Right cardiac atrium (tissue), 5 donors: Measurements from ENCODE around the gene CTNS. TPM values are rescaled to one million over a fixed set of nuclear protein-coding genes. Genes with fewer than 3 reads are reported as not detected.
A peak's percentile ranks its signal among the peaks of the same experiment; 100 is the strongest.

Experiments
- ATAC-seq, 2 donors: fragments of 200-7000 bp; cut with Tn5 transposase; one replicate each; pipeline versions ENCODE4 v1.8.0 to v1.9.1; 2020; ENCODE audit warnings: moderate library complexity in 2 of 2, mild to moderate bottlenecking in 1 of 2
- DNase-seq, 3 donors: peaks; one replicate each; pipeline ENCODE4 v3.0.0-alpha.2; 2020
- H3K27ac ChIP-seq: one replicate; pipeline ENCODE4 v1.5.1; 2013; ENCODE audit warnings: mild to moderate bottlenecking, low read length, control low read depth, moderate library complexity
- H3K27me3 ChIP-seq: one replicate; pipeline ENCODE4 v1.6.1; 2013; ENCODE audit not compliant: control insufficient read depth, insufficient read depth
- H3K4me1 ChIP-seq: one replicate; pipeline ENCODE4 v1.6.1; 2013; ENCODE audit warnings: low read length; ENCODE audit not compliant: control insufficient read depth, insufficient read depth
- H3K4me3 ChIP-seq: one replicate; pipeline ENCODE4 v1.5.1; 2013; ENCODE audit warnings: low read length, control low read depth
- H3K9me3 ChIP-seq: one replicate; pipeline ENCODE4 v1.6.1; 2013; ENCODE audit warnings: low read length; ENCODE audit not compliant: control insufficient read depth
- WGBS: extraction: QIAGEN DNeasy Blood & Tissue Kit; methylation state at CpG from one replicate; pipeline ENCODE4 v1.1.7; 2013; 5-methylcytosine and 5-hydroxymethylcytosine counted together
- intact Hi-C, 4 donors: fragments of 100-400 bp; cut with DNase I; formaldehyde crosslinking; loops; one replicate each; pipeline versions ENCODE4 v1.11.0 to v1.14.0; 2022 to 2023
- polyA plus RNA-seq: library from polyadenylated mRNA; stranded (reverse); fragments of 200-250 nt; gene quantifications from one replicate; pipeline ENCODE4 v1.2.3, GENCODE V29; 2013
- total RNA-seq, 4 donors: library from RNA; stranded (reverse); fragmentation: NEBNext Ultra II Directional; extraction: Animal tissue kit (Norgen Biotek cat#: 25700); gene quantifications; one replicate each; pipeline ENCODE4 v1.2.1, GENCODE V29; 2021
- donor health status: healthy with polysubstance abuse.
- donor health status: DM: no; HTN: yes; CAD: no.
- donor health status: DM: no; HTN: no; CAD: no.
- donor health status: DM: no; HTN: yes; CAD: no; lungs with severe emphysema.
- donor health status: DM: yes; HTN: yes; CAD: no.

CTNS gene
- total and polyA plus RNA-seq, 5 donors = 7.4 to 10.5 (median 7.9) TPM

- H3K4me3 ChIP-seq = no peak overlapping the region
- no peak for ATAC-seq
- no peak for DNase-seq
- no peak overlapping the region for H3K27ac ChIP-seq
- intact Hi-C loops = loop anchor here in 1 of 4 donors (10.0 kb wide), 1 partner anchor 601 kb away; no protein-coding TSS in a partner anchor
- no peaks in the 10 kb centered on the region for H3K9me3 ChIP-seq
- peaks cover 5% of the 10 kb centered on the region for H3K4me1 ChIP-seq
- no peaks in the 10 kb centered on the region for H3K27me3 ChIP-seq
- WGBS = 55% methylated on average over 5 of the region's 5 CpGs
Measured at GRCh38 chr17:3645310-3645709, 8.8 kb downstream of the CTNS start.

DNA sequence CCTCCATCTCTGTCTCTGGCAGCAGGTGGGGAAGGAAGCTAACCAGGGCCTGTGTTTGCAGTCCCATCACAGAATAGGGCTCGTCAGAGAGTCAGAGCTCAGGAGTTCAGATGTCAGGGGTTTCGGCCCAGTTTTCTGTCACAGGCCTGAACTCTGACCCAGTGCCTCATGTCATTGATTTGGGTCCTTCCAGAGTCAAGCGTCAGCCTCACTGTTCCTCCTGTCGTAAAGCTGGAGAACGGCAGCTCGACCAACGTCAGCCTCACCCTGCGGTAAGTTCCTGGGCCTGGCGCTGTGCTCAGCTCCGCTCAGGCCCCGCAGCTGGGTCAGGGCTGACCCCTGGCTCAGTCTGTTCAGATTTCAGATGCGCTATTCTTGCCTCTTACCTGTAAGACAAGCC lies 10.7 kb downstream of the CTNS start:
- Histone ChIP-seq H3K27ac (no peak overlapping the region), H3K9me3 (no peaks in the 10 kb centered on the region), H3K4me1 (no peaks in the 10 kb centered on the region), H3K27me3 (no peaks in the 10 kb centered on the region), H3K4me3 (no peak overlapping the region)
- DNase-seq (peak in 1 of 3 donors; percentile 18), ATAC-seq (peak in 1 of 2 donors; percentile 4)
- intact Hi-C loops = loop anchor here in 1 of 4 donors (10.0 kb wide), 1 partner anchor 602 kb away; no protein-coding TSS in a partner anchor
- 79% methylated on average over 12 of the region's 12 CpGs for WGBS

DNA sequence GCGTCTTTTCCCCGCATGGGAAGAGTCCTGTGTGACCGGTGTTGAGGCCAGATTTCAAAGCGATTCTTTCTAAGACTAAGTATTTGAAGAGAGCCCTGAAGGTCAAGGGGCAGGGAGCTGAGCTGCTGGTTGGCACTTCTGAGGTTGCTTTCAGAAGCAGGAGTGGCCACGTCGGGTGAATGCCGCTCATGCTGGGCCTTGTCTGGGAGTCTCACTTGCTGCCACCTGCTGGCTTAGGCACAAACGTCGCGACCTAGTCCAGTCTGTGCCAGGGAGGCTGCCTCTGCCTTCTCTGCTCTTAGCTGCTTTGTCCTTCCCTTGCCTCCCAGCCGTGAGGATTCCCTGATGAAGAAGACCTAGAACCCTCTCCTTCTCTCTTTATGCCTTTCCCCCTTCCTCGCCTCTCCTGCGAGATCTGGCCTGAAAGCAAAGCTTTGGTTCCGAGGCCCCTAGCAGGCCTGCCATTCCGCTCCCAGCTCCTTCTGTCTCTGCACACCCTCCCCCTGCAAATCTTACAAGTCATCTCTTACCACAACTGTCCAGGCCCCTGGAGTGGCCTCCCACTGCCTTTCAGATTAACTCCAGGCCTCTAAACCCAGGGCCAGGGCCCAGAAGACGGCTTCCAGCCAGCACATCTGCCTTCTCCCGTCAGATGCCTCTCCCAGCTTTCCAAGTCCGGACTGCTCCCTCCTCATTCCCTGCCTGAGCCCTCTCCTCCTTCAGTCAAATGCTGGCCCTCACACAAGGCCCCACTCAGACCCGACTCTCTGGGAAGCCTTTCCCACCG lies 11.4 kb downstream of the CTNS start:
- DNase-seq = peak; percentile 45 to 82 (median 75)
- 66% methylated on average over 20 of the region's 20 CpGs for WGBS
- Histone ChIP-seq H3K9me3 (no peaks in the 10 kb centered on the region), H3K27ac (no peak overlapping the region), H3K4me3 (no peak overlapping the region), H3K27me3 (no peaks in the 10 kb centered on the region), H3K4me1 (no peaks in the 10 kb centered on the region)
- intact Hi-C loops = loop anchor here in 1 of 4 donors (10.0 kb wide), 1 partner anchor 603 kb away; no protein-coding TSS in a partner anchor
- peak; percentile 64 to 67 for ATAC-seq

DNA sequence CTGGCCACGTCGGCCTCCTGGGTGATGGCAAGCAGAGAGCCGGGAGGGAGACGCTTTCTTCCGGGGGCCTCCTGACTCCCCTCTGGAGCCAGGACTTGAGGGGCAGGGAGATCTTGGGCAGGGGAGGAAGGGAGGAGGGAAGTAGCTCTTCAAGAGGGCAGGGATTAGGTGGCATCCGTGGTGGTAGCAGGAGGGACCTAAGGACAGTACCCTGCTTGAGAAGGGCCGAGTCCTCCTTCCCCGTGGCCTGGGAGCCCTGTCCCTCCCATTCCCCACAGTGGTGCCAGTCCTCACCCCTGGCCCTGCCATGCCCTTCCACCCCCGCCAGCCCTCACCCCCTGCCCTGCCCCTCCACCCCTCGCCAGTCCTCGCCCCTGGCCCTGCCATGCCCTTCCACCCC lies 19.2 kb downstream of the CTNS start:
- WGBS = 86% methylated on average over 11 of the region's 11 CpGs
- no peak for ATAC-seq
- no peaks in the 10 kb centered on the region for H3K27me3 ChIP-seq
- no peak overlapping the region for H3K27ac ChIP-seq
- intact Hi-C loops = no loop called here
- H3K4me3 ChIP-seq = no peak overlapping the region
- peak in 1 of 3 donors; percentile 46 for DNase-seq
- H3K4me1 ChIP-seq = peaks cover 4% of the 10 kb centered on the region
- H3K9me3 ChIP-seq = no peaks in the 10 kb centered on the region

- peaks cover 4% of the 10 kb centered on the region for H3K4me1 ChIP-seq
- ATAC-seq = no peak
- no peaks in the 10 kb centered on the region for H3K9me3 ChIP-seq
- DNase-seq = peak in 1 of 3 donors; percentile 35
- intact Hi-C loops = no loop called here
- 90% methylated on average over 16 of the region's 16 CpGs for WGBS
- no peak overlapping the region for H3K27ac ChIP-seq
- no peak overlapping the region for H3K4me3 ChIP-seq
- no peaks in the 10 kb centered on the region for H3K27me3 ChIP-seq
Measured at GRCh38 chr17:3656353-3656752, 19.8 kb downstream of the CTNS start.

- H3K4me3 ChIP-seq = no peak overlapping the region
- no peaks in the 10 kb centered on the region for H3K27me3 ChIP-seq
- intact Hi-C loops = no loop called here
- WGBS = 84% methylated on average over 16 of the region's 16 CpGs
- peaks cover 4% of the 10 kb centered on the region for H3K4me1 ChIP-seq
- no peak overlapping the region for H3K27ac ChIP-seq
- ATAC-seq = no peak
- H3K9me3 ChIP-seq = no peaks in the 10 kb centered on the region
- DNase-seq = peak in 1 of 3 donors; percentile 60
Measured at GRCh38 chr17:3656755-3657587, 20.4 kb downstream of the CTNS start.

GRCh38 chr17:3657588-3657869 lies 21.0 kb downstream of the CTNS start:
- H3K27me3 ChIP-seq = no peaks in the 10 kb centered on the region
- ATAC-seq (no peak), DNase-seq (no peak)
- no peak overlapping the region for H3K4me3 ChIP-seq
- H3K4me1 ChIP-seq = peaks cover 4% of the 10 kb centered on the region
- intact Hi-C loops = no loop called here
- H3K9me3 ChIP-seq = no peaks in the 10 kb centered on the region
- H3K27ac ChIP-seq = no peak overlapping the region
- WGBS = 85% methylated on average over 7 of the region's 7 CpGs

DNA sequence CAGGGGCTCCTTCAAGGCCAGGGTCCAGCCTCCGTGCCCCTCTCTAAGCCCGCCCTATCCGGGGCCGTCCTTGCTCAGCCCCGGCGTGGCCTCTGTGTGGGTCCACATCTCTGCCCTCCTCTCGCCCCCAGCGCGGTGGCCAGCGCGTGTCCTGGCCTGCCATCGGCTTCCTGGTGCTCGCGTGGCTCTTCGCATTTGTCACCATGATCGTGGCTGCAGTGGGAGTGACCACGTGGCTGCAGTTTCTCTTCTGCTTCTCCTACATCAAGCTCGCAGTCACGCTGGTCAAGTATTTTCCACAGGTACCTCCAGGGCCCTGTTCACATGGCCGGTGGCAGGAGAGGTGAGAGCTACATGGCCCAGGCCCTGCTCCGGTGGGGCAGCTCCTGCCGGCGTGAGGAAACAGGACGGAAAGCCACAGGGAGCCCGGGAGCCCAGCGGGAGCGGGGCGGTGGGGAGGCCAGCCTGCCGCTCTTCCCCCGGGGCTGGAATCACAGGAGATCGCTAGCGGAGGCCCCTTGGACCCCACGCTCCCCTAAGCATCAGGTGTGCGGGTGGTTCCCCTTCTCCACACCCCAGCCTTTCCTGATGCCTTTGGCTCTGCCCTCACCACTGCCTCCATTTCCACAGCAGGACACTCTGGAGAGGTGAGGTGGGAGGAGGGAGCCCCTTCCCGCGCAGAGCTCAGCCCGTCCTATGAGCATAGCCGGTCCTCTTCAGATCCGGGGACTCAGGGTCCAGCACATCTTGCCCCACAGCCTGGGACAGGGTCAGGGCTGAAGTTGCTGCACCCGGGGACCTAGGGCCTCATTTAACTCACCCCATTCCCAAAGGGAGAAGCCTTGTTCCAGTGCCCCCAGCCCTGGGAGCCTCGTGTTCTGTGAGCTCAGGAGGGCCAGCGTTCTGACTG lies 21.6 kb downstream of the CTNS start:
- 85% methylated on average over 42 of the region's 42 CpGs for WGBS
- DNase-seq = peak in 2 of 3 donors; percentile 47 to 61
- H3K27ac ChIP-seq = peak overlapping the region; percentile 9
- H3K27me3 ChIP-seq = no peaks in the 10 kb centered on the region
- intact Hi-C loops = no loop called here
- peaks cover 4% of the 10 kb centered on the region for H3K4me1 ChIP-seq
- H3K4me3 ChIP-seq = no peak overlapping the region
- peak in 1 of 2 donors; percentile 1 for ATAC-seq
- H3K9me3 ChIP-seq = no peaks in the 10 kb centered on the region

- peak overlapping the region; percentile 63 for H3K27ac ChIP-seq
- DNase-seq = peak; percentile 49 to 75 (median 70)
- no peaks in the 10 kb centered on the region for H3K9me3 ChIP-seq
- ATAC-seq = peak; percentile 21 to 25
- H3K4me3 ChIP-seq = no peak overlapping the region
- peaks cover 4% of the 10 kb centered on the region for H3K4me1 ChIP-seq
- WGBS = 61% methylated on average over 22 of the region's 22 CpGs
- no peaks in the 10 kb centered on the region for H3K27me3 ChIP-seq
- intact Hi-C loops = no loop called here
Measured at GRCh38 chr17:3658784-3659449, 22.4 kb downstream of the CTNS start.

- ATAC-seq = peak; percentile 41 to 69
- H3K27ac ChIP-seq = peak overlapping the region; percentile 63
- WGBS = 40% methylated on average over 22 of the region's 22 CpGs
- peaks cover 4% of the 10 kb centered on the region for H3K4me1 ChIP-seq
- intact Hi-C loops = no loop called here
- no peak overlapping the region for H3K4me3 ChIP-seq
- DNase-seq = peak; percentile 89 to 91 (median 91)
- H3K27me3 ChIP-seq = no peaks in the 10 kb centered on the region
- H3K9me3 ChIP-seq = no peaks in the 10 kb centered on the region
Measured at GRCh38 chr17:3659541-3660111, 23.1 kb downstream of the CTNS start.
